GM12874 (cell line): ENCODE measurements around the gene SKP1.

Experiments used
- TF ChIP-seq, protein P1 (sequence below): IDR thresholded peaks from 2 replicates; pipeline ENCODE4 v1.5.1; 2011; ENCODE audit warnings: low read depth, mild to moderate bottlenecking, control low read depth, low read length, moderate library complexity; ENCODE audit not compliant: insufficient read depth

SKP1 gene

DNA sequence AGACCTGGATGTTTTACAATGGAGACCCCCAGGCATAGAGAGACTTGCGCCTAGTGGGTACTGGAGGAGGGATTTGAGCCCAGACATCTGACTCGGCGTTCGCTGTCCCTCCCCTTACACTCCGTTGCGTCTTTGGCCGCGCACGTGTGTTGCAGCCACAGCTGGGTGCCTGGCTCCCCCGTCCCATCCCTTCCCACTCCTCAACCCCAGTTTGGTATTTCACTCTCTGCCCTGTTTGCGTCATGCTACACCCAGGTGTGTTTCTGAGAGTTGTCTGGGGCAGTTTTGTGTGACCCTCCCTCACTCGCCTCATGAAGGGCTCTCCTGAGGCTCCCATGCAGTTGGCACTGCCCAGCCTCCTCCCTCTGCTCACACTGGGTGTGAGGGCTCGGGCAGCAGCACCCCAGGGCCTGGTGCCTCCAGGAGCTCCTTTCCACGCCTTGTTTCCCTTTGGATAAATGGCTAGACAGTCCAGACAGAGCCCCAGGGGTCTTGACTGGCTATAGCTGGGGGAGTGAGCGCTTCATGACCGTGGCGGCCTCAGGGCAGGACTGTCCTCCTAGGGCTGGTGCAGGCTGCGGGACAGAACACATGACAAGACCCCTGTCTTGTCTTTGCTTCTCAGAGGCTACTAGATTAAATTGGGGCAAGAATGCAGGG lies 48.6 kb downstream of the SKP1 start:
- TF ChIP-seq, protein P1, sequence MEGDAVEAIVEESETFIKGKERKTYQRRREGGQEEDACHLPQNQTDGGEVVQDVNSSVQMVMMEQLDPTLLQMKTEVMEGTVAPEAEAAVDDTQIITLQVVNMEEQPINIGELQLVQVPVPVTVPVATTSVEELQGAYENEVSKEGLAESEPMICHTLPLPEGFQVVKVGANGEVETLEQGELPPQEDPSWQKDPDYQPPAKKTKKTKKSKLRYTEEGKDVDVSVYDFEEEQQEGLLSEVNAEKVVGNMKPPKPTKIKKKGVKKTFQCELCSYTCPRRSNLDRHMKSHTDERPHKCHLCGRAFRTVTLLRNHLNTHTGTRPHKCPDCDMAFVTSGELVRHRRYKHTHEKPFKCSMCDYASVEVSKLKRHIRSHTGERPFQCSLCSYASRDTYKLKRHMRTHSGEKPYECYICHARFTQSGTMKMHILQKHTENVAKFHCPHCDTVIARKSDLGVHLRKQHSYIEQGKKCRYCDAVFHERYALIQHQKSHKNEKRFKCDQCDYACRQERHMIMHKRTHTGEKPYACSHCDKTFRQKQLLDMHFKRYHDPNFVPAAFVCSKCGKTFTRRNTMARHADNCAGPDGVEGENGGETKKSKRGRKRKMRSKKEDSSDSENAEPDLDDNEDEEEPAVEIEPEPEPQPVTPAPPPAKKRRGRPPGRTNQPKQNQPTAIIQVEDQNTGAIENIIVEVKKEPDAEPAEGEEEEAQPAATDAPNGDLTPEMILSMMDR = no peak

GRCh38 chr5:134127376-134127861 lies 49.3 kb downstream of the SKP1 start:
- TF ChIP-seq, protein P1 = no peak

DNA sequence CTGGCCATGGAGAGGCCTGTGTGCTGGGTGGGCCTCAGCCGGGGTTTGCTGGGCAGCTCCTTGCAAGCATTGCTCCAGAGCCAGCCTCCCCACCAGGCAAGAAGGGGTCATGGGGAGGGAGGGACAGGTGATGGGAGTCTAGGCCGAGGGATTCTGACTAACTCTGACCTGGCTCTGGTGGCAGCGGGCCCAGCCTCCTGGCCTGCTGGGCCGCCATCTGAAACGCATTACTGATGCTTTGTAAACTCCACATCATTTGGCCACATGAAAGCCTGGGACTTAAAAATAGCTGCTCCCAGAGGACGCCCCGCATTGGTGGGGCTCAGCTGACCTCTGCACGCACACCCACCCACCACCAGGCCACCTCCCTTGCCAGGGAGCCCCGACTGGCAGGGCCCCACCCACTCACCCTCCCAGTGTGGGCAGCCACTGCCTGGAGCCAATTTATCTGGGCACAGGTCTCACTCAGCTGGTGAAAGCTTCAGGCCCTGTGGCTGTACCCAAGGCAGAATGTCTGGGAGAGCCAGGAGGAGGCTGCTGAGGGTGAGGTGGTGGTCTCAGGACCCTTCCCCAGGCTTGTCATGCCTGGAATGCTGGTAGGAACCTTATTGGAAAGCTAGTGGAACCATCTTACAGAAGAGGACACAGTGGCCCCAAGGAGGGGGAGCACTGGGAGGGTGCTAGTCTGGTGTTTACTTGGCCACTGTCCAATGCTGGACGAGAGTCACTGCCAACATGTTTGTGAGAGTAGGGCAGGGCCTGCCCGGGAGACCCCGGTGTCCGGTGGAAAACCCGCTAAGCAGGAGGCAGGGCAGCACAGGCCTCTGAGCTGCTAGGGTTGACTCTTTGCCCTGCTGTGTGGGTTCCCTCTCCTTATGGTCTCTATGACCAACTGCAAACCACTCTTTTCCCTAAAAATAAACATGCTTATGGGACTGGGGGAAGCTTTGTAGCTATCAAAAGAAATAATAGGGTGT lies 51.4 kb downstream of the SKP1 start:
- TF ChIP-seq, protein P1 = no peak

DNA sequence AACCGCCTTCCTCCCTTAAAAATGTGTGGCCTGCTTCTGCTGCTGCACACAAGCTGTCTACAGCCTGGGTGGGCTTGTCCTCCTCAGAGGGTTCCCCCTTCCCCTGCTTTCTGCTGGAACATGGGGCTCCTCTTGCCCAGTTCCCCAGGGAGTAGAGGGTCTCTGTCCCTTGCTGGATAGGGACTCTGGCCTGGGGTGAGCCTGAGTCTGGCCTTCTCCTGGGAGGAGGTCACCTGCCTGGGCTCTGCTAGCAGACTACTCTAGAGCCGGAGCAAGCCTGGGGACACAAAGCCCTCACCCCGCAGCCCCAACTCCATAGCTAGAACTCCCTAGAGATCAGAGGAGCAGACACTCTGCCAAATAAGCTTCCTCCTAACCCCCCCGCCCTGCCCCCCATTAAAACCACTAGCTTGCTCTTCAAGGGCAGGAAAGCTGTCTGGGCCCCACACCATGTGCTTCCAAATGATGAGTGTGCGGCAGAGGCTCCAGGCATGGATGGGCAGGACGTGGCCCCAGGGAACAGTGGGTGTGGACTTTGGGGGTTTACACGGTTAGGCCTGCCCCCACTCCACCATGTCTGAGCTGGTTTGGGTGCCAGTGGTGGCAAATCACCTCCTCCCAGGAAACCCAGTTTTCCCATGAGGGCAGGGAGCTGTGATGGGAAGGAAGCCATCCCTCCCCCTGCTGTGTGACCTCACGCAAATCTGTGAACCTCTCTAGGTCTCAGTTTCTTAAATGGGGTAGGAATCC lies 52.3 kb downstream of the SKP1 start:
- TF ChIP-seq, protein P1 = no peak

- TF ChIP-seq, protein P1 = no peak
Observed at GRCh38 chr5:134123360-134123759, 53.4 kb downstream of the SKP1 start.

DNA sequence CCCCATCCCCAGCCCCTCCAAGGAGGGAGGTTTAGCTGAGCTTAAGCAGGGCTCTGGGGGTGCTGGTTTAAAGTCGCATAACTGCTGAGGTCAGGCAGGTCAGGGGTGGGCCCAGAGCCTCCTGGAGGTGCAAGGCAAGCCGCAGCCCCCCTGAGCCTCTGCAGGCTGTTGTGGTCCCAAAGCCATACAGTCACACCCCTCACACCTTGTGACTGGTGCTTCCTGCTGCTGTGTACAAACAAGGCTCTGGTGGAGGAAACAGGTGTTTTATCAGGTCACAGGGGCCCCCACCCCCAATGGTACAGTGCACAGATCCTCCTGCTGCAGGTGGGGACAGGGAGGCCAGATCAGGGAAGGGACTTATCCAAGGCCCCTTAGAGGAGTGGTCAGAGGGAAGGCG lies 54.2 kb downstream of the SKP1 start:
- TF ChIP-seq, protein P1 = no peak
